ENCODE measurements around the gene NME2.
"Not testable (repeated sequence)": the region's sequence is repeated elsewhere in the genome, so short reads cannot be mapped to it uniquely, and the experiment has no call there.

The NME2 gene

DNA sequence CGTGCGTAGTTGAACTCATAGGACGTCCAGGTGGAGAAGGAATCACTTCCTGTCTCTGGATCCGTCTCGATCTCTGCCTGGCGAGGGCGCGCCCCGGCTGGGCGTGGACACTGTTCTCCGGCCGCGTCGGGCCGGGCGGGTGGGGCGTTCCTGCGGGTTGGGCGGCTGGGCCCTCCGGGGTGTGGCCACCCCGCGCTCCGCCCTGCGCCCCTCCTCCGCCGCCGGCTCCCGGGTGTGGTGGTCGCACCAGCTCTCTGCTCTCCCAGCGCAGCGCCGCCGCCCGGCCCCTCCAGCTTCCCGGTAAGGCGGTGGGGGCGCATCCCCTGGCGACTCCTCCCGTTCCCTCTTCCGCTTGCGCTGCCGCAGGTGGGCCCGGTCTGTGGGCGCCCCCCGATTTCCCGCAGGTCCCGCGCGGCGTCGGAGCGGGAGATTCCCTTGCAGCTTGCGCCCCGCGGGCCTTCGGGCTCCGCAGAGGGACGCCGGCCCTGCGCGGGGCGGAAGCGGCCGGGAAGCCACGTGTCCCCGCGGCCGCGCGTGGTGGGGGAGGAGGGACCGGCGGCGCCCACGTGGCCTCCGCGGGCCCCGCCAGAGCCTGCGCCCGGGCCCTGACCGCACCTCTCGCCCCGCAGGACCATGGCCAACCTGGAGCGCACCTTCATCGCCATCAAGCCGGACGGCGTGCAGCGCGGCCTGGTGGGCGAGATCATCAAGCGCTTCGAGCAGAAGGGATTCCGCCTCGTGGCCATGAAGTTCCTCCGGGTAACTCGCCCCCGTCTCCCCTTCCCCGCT, at the start of gene NME2:
Gene NME2 (plus strand): TSS at position 214 of the 789 bp plus-strand sequence. CDS start 420 bp downstream, at position 634.
- peak; percentile 52 for DNase-seq

DNA sequence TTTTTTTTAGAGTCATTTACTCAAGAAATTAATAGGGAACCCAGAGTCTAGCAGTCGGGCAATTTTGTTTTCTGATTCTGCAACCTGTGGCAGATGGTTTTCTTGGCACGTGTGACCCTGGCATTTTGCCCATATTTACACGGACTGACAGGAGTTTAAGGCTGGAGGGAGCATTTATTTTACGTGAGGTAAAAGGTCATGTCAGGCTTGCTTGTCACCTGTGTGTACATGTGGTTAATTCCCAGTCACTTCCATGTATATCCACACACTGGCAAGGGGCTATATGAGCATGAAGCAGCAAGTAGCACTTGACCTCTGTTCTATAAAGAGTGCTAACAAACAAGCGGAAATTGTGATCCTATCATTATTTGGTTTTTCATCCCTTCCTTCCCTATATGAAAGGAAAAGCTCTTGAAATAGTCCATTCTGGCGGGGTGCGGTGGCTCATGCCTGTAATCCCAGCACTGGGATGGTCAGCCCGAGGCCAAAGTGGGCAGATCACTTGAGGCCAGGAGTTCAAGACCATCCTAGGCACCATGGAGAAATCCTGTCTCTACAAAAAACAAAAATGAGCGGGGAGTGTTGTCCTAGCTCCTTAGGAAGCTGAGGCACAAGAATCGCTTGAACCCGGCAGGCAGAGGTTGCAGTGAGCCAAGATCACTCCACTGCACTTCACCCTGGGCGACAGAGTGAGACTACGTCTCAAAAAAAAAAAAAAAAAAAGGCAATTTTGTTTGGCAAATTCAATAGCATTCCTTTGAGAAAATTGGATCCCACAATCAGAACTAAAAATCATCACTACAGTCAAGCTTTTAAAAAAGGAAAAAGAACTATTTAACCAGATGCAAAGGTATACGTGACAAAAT, 47.6 kb upstream of the NME2 start:
- no peak for DNase-seq

DNA sequence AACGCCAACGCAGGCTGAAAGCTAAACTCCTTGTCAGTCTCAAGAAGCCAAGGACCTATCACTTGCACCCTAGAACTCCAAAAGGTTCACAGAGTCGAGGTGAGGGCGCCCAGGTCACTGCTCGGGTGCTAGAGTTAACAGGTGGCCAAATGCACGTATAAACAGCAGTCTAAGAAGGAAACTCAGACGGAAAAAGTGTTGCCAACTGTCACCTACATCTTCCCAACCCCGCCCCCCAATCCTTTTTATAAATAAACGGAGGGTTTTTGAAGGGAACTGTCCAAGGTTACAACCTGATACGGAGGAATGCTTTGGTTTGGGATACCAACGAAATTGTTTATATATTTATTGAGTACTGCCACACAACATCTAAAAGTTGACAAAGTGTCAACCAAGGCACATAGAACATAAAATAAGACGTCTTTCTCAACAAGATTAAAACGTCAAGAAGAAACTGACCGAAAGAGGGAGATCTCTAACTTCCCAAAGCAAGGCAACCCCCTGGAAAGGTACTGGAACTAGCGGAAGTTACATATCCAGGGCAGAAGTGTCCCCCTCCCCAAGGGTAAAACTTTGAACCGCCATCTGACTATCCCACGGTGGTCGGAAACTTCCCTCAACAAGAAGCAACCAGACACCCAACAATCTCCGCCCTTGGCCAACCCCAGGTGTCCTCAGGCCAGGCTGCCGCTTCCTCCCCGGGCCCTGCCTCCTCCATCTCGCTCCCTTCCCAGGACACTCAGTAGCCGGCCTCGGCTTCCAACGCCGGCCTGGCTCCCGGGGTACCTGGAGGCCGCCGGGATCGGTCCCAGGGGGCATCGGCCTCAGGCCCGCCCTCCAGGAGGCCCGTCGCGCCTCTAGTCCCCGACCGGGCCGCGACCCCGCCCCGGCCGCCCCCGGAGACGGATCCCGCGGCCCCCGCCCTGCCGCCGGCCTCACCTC, 46.5 kb upstream of the NME2 start:
- DNase-seq: no peak

DNA sequence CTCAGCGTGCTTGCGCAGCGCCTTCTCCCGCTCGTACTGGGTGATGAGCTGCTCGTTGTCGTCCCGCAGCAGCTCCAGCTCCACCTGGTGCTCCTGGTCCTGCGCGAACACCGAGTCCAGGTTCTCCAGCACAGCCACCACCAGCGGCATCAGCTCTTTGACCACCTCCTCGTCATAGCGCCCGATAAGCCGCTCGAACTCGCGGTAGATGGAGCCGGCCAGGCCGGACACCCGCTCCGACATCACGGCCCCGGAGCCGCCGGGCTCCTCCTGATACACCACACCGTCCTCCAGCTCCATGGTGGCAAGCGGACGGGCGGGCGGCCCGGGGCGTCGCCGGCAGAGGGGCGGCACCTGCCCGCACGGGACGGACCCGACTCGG, 45.9 kb upstream of the NME2 start:
- no peak for DNase-seq

DNA sequence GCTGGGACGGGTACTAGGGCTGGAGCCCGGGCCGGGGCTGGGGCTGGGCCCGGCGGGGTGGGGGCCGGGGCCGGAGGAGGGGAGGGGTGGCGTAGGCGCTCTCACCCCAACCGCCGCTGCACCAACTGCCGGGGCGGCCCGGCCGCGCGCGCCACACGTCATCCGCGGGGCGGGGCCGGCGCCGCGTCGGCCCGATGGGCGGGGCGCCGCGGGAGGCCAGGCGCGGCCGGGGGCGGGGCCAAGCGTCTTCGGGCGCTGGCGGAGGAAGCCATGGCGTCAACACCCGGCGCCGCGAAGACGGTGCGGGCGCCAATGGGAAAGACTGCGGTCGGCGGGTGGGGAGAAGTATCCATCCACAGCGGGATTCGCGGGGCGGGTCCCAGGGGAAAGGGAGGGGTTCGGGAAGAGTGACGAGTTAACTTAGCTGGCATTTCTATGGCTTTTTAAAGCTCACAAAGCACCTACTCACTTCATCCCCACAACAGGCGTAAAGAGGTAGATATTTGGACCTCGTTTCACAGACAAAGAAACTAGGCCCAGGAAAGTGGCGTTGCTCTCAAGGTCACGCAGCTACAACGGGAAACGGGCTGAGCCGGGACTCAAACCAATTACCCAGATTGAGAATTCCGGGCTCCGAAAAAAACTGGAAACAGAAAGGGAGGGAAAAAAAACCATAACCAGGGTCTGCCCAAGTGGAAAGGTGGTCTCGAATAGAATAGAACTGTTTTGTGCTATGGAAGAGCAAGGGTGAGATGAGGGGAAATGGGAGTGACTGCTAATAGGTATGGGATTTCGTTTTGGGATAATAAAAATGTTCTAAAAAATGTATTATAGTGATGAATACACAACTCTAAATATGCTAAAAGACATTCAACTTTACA, 45.2 kb upstream of the NME2 start, which contains the start of gene SPAG9:
Gene SPAG9 (minus strand): TSS at position 130 of the 881 bp plus-strand sequence. CDS start 212 bp downstream, outside the sequence.
- DNase-seq: peak; percentile 90

DNA sequence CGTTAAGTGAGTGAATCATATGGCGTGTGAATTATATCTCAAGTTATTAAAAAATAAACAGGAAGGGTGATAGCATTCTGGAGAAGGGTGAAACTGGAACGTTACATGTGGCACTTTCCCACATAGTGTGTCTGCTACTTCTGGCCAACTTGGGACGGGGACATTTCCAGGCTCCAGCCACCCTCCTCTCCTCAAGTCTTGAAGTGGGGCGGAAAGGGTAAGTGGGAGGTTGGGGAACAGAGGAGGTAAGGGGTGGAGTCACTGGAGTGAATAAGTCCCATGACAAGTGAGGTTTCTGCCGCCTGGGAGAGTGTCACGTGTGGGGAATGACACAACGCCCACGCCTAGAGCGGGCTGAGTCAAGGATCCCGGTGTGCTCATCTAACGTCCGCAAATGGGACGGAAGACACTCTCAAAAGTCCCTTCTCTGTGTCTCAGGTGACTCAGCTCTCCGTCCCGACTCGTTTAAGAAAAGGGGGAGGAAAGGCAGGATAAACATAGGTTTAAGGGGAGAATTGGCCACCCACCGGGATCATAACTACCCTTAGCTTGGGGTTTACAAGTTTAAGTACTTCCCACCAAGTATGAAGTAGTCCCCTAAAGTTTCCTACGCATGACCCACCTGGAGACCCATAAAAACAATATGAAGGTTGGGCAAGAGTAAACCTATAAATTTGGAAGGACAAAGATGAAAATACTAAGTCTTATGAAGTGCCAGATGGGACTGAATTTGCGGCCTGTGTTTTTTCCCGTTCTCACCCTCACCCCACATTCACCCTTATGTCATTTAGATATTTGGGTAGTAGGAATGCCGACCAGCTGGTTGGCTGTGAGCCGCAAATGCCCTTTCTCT, 44.4 kb upstream of the NME2 start:
- DNase-seq: no peak

DNA sequence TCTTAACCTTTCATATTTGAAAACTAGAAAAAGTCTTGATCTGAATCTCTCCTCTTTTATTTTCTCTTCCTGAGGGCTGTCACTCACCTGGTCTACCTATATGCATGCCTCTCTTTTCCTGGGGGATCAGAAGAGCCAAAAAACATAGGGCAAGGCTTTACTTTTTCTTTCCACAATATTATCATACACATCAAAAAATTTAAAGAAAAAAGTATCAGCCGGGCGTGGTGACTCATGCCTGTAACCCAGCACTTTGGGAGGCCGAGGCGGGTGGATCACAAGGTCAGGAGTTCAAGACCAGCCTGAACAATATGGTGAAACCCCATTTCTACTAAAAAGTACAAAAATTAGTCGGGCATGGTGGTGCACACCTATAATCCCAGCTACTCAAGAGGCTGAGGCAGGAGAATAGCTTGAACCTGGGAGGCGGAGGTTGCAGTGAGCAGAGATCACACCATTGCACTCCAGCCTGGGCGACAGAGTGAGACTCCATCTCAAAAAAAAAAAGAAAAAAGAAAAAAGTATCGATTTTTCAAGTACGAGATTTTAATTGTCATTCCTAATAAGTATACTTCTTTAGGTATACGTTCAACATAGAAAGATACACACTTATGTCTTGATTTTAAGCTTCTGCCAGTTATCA, 43.6 kb upstream of the NME2 start:
- DNase-seq: not testable (repeated sequence)

DNA sequence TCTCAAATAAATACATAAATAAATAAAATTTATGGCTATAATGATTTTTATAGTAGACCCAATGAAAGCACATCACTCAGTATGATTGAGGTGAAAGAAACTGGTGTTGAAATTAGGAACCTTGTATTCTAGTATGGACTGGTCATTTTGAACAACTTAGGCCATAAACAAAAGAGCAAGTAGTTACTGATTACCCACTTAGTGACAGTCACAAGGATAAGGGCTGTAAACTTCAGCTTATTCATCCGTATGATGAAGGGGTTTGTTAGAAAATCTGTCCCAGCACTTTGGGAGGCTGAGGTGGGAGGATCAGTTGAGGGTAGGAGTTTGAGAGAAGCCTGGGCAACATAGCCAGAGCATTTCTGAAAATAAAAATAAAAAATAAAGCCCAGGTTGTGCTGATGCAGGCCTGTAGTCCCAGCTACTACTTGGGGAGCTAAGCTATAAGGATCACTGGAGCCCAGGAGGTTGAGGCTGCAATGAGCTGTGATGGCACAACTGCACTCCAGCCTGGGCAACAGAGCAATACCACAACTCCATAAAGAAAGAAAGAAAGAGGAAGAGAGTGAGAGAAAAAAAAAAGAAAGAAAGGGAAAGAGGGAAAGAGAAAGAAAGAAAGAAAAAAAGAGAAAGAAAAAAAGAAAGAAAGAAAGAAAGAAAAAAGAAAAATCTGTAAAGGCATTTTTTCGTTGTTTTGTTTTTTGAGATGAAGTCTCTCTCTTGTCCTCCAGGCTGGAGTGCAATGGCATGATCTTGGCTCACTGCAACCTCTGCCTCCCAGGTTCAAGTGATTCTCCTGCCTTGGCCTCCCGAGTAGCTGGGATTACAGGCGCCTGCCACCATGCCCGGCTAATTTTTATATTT, 41.3 kb upstream of the NME2 start:
- DNase-seq: no peak

DNA sequence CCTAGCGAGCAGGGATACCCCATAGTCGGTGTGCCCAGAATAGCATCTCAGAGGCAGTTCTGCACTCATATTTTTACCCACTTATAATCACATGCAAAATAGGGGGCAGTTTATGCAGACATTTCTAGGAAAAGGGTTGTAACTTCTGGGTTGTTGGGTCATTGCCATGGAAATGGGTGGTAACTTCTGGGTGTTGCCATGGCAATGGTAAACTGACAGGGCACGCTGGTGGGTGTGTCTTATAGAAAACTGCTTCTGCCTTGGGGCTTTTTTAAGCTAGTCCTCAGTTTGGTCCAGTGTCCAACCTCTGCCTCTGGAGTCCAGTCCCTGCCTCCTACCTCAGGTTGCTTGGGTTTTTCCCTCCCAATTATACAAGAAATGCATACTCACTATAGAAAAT, 38.1 kb upstream of the NME2 start:
- DNase-seq: no peak

DNA sequence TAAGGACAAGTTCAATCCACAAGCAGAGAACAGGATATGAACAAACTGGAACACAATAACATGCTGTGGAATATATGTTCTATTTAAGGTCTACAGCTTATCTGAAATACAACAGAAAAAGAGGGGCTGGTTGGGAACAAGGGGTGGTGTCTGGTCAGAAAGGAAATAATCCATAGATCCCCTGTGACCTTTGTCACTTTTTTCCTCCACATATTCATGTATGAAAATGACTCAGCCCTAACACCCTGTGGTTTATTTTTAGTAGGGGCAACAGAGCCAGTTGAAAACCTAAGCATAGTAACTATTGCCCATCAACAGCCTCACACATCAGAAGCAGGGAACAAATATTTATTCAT, 33.3 kb upstream of the NME2 start:
- DNase-seq: no peak

DNA sequence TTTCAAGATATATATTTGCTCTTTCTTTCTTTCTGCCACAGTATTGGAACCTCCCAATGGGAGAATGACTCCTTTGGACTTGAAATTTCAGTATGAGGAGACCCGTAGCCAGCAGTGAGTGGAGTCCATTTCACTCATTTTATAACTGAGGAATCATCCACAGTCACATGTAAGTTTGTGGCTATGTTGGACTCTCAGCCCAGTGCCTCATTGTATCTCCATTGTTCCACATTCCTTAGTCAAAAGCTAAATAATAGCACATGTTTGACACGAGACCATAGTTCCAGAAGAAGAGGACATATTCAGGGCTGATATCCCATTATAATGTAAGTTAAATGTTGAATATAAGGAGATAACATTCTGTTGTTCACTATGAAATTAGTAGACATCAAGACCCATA, 32.8 kb upstream of the NME2 start:
- DNase-seq: no peak

DNA sequence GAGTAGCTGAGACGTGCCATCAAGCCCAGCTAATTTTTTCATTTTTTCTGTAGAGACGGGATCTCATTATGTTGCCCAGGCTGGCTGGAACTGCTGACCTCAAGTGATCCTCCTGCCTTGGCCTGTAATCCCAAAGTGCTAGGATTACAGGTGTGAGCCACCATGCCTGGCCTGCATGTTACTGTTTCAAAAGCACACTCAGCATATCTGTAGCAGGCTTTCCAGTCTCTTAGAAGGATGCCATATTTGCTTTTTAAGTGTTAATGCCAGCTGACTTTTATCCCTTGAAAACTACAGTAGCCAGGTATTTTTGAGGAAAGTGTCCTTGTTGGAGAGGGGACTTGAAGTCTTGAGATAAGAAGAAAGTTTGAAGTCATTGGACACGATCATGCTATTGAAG, 30.3 kb upstream of the NME2 start:
- no peak for DNase-seq

DNA sequence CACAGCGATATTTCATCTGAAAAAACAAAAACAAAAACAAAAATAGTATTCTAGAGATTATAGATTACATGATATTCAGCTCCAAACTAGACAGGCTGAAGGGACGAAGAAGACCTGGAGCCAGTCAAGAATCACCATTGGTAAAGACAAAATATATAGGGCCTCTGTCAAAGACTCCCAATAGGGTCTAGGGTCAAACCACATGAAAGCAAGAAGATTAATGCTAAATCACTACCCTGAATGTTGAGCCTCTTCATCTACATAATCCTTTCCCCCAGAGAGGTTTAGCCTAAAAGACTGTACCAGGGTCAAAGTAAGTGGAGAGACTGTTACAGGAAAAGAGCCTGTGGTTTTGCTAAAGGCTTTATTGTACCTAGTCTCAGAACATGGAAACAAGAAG, 23.6 kb upstream of the NME2 start:
- no peak for DNase-seq

DNA sequence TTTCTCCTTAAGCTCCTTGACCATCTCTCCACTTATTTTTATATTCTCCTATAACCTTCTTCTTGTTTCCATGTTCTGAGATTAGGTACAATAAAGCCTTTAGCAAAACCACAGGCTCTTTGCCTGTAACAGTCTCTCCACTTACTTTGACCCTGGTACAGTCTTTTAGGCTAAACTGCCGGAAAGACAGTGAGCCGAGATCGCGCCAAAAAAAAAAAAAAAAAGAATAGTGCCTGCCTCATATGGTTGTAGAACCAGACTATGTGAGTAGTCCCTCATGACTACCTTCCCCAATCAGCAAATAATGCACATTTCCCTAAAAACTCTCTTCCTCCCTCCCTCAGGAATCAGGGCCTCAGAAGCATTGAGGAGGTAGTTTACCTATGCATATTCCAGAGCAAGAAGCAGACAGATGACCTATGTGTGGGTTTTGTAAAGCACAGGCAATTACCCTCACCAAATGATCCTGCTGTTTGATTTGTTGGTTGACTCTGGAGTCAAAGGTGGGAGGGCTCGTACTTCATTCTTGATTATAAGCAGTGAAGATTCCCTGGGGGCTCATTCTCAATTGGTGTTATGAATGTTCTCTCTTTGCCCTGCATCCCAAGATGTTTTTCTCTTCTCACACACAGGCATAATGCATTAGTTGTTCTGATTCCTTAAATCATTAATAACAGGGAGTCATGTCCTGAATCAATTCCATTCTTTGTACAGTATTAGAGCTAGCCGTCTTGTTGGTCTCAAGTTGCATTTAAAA, 21.8 kb upstream of the NME2 start:
- no peak for DNase-seq

DNA sequence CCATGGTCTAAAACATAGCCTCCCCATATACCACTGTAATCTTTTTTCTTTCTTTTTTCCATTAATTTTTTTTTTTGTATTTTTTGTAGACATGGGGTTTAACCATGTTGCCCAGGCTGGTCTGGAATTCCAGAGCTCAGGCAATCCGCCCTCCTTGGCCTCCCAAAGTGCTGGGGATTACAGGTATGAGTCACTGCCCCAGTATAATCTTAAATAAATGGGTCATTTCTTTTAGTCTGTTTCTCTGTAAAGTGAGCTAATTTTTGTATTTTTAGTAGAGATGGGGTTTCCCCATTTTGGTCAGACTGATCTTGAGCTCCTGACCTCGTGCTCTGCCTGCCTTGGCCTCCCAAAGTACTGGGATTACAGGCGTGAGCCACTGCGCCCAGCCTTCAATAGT, 18.6 kb upstream of the NME2 start:
- no peak for DNase-seq

DNA sequence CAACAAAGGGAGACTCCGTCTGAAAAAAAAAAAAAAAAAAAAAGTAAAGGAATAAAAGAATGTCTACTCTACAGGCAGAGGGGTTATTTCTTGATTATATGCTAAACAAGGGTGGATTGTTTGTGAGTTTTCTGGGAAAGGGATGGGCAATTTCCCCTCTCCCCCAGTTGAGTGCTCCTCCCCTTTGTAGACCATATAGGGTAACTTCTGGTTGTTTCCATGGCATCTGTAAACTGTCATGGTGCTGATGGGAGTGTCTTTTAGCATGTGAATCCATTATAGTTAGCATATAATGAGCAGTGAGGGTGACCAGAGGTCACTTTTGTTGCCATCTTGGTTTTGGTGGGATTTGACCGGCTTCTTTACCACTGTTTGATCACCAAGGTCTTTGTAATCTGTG, 17.0 kb upstream of the NME2 start:
- no peak for DNase-seq

DNA sequence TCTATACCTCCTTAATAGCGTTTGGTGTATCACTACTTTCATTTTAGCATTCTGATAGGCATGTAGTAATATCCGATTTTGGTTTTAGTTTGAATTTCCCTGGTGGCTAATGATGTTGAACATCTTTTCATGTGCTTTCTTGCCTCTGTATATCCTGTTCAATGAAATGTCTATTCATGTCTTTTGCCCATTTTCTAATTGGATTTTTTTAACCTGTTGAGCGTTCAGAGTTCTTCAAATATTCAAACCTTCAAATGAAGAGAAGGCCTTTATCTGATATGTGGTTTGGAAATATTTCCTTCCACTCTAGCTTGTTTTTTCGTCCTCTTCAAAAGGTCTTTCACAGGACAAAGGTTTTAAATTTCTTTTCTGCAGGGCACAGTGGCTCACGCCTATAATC, 15.3 kb upstream of the NME2 start:
- DNase-seq: no peak

DNA sequence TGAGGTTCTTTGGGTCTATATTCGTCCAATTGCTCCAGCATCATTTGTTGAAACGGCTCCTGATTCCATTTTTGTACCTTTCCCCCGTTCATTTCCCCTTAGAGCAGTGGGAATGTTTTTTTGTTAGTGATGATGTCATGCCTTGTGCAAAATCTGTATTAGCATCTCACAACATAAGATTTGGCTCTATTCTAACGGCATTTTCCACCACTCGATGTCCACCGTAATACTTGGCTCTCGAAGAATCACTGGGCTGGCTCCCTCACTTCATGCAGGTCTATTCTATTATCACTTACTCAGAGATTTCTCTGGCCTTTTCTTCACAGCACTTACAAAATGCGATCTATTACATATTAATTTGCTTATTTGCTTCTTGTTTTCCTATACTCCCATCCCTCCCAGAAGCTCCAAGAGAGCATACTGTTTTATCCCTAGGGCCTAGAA, 13.4 kb upstream of the NME2 start:
- no peak for DNase-seq

All from NCI-H1048 (cell line).